HepG2 (cell line): Measurements from ENCODE around the gene TSC22D4. TPM values are rescaled to one million over a fixed set of nuclear protein-coding genes. Genes with fewer than 3 reads are reported as not detected.

Experiments
- MBD4 ChIP-seq: IDR thresholded peaks from 2 replicates; pipeline ENCODE4 v1.6.1; 2012; ENCODE audit warnings: low read length, inconsistent platforms, borderline replicate concordance
- MBNL3 ChIP-seq: fragments of 250-450 bp; sonication (Bioruptor Pico); conservative IDR thresholded peaks from 2 replicates; pipeline ENCODE4 v1.8.0; 2022; ENCODE audit warnings: mild to moderate bottlenecking, inconsistent platforms
- MED1 ChIP-seq: sonication (generic); formaldehyde crosslinking; IDR thresholded peaks from 2 replicates; pipeline ENCODE4 v1.4.0; 2020; ENCODE audit warnings: missing genetic modification reagents
- SNAI1 ChIP-seq: sonication (generic); formaldehyde crosslinking; IDR thresholded peaks from 2 replicates; pipeline ENCODE4 v1.5.0; 2020; ENCODE audit warnings: mild to moderate bottlenecking, missing genetic modification reagents, borderline replicate concordance
- ZNF841 ChIP-seq: sonication (generic); formaldehyde crosslinking; IDR thresholded peaks from 2 replicates; pipeline ENCODE4 v1.8.1; 2023; ENCODE audit warnings: missing genetic modification reagents, borderline replicate concordance
- polyA plus RNA-seq, 8 experiments: library from polyadenylated mRNA; depleted of rRNA in 3 of 8; stranded (reverse) in 7 of 8; unstranded in 1 of 8; fragments of >200 nt; fragmentation: Illumina TruSeq in 4 of 8; extraction: Trizol in 4 of 8; gene quantifications; 2 replicates each; pipeline versions ENCODE4 v1.2.1 to v1.2.3, GENCODE V29; 2011 to 2016; ENCODE audit warnings: low read depth in 4 of 8, missing spikeins in 1 of 8, mixed read lengths in 1 of 8; ENCODE audit not compliant: insufficient read depth in 1 of 8
- total RNA-seq, 5 experiments: library from RNA; depleted of rRNA; stranded (reverse); fragments of >200 nt; fragmentation: Illumina TruSeq; extraction: Trizol; gene quantifications; 2 replicates each; pipeline ENCODE4 v1.2.3, GENCODE V29; 2016; ENCODE audit warnings: low read depth in 1 of 5
- TF ChIP-seq, protein P1 (sequence below): sonication (generic); formaldehyde crosslinking; IDR thresholded peaks from 2 replicates; pipeline ENCODE4 v1.5.0; 2020; ENCODE audit warnings: mild to moderate bottlenecking, missing genetic modification reagents, borderline replicate concordance
- TF ChIP-seq, protein P2 (sequence below): sonication (generic); formaldehyde crosslinking; IDR thresholded peaks from 2 replicates; pipeline ENCODE4 v1.5.0; 2020; ENCODE audit warnings: missing genetic modification reagents
- TF ChIP-seq, protein P3 (sequence below): sonication (generic); formaldehyde crosslinking; IDR thresholded peaks from 2 replicates; pipeline ENCODE4 v1.4.0; 2020; ENCODE audit warnings: mild to moderate bottlenecking, missing genetic modification reagents, borderline replicate concordance

TSC22D4 gene
- total and polyA plus RNA-seq, 2 of the 13 experiments (the other 11 are each of a cell fraction or from before 2014, with no cell fraction given), result 7.7 to 8.7 TPM

DNA sequence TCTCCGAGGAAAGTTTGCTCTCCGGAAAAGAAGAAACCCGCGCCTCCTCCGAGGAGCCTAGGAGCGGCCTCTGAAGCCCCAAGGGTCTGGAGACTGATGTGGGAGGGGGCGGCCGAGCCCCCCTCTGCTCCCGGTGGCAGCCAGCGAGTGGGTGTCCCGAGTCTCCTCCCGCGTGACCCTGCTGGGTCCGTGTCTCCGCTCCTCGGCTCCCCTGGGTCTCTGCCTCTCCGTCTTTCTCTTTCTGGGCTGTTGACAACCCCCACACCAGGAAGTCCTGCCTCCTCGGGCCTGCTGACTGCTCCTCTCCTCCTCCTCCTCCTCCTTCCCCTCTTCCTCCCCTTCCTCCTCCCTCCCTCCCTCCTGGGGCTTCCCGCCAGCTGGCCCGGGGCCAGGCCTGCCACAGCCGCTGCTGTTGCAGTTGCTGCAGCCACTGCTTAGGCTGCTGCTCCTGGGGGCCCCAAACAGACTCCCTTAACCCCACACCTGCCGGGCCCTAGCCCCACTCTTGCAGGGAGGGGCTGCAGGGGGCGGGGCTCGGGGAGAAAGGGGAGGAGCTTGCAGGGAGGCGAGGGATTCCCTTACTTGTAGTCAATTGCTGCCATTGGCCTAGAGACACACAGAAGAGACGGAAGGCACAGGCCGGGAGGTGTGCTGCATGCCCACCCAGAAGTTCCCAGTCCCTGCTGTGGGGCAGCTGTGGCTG is at the start of gene TSC22D4 (continued):
- TF ChIP-seq, protein P1, sequence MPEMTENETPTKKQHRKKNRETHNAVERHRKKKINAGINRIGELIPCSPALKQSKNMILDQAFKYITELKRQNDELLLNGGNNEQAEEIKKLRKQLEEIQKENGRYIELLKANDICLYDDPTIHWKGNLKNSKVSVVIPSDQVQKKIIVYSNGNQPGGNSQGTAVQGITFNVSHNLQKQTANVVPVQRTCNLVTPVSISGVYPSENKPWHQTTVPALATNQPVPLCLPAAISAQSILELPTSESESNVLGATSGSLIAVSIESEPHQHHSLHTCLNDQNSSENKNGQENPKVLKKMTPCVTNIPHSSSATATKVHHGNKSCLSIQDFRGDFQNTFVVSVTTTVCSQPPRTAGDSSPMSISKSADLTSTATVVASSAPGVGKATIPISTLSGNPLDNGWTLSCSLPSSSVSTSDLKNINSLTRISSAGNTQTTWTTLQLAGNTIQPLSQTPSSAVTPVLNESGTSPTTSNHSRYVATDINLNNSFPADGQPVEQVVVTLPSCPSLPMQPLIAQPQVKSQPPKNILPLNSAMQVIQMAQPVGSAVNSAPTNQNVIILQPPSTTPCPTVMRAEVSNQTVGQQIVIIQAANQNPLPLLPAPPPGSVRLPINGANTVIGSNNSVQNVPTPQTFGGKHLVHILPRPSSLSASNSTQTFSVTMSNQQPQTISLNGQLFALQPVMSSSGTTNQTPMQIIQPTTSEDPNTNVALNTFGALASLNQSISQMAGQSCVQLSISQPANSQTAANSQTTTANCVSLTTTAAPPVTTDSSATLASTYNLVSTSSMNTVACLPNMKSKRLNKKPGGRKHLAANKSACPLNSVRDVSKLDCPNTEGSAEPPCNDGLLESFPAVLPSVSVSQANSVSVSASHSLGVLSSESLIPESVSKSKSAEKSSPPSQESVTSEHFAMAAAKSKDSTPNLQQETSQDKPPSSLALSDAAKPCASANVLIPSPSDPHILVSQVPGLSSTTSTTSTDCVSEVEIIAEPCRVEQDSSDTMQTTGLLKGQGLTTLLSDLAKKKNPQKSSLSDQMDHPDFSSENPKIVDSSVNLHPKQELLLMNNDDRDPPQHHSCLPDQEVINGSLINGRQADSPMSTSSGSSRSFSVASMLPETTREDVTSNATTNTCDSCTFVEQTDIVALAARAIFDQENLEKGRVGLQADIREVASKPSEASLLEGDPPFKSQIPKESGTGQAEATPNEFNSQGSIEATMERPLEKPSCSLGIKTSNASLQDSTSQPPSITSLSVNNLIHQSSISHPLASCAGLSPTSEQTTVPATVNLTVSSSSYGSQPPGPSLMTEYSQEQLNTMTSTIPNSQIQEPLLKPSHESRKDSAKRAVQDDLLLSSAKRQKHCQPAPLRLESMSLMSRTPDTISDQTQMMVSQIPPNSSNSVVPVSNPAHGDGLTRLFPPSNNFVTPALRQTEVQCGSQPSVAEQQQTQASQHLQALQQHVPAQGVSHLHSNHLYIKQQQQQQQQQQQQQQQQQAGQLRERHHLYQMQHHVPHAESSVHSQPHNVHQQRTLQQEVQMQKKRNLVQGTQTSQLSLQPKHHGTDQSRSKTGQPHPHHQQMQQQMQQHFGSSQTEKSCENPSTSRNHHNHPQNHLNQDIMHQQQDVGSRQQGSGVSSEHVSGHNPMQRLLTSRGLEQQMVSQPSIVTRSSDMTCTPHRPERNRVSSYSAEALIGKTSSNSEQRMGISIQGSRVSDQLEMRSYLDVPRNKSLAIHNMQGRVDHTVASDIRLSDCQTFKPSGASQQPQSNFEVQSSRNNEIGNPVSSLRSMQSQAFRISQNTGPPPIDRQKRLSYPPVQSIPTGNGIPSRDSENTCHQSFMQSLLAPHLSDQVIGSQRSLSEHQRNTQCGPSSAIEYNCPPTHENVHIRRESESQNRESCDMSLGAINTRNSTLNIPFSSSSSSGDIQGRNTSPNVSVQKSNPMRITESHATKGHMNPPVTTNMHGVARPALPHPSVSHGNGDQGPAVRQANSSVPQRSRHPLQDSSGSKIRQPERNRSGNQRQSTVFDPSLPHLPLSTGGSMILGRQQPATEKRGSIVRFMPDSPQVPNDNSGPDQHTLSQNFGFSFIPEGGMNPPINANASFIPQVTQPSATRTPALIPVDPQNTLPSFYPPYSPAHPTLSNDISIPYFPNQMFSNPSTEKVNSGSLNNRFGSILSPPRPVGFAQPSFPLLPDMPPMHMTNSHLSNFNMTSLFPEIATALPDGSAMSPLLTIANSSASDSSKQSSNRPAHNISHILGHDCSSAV (CRISPR knock-in tag), result 0 out of 2 replicates have a peak, but pooled peaks have one; percentile 47
- TF ChIP-seq, protein P2, sequence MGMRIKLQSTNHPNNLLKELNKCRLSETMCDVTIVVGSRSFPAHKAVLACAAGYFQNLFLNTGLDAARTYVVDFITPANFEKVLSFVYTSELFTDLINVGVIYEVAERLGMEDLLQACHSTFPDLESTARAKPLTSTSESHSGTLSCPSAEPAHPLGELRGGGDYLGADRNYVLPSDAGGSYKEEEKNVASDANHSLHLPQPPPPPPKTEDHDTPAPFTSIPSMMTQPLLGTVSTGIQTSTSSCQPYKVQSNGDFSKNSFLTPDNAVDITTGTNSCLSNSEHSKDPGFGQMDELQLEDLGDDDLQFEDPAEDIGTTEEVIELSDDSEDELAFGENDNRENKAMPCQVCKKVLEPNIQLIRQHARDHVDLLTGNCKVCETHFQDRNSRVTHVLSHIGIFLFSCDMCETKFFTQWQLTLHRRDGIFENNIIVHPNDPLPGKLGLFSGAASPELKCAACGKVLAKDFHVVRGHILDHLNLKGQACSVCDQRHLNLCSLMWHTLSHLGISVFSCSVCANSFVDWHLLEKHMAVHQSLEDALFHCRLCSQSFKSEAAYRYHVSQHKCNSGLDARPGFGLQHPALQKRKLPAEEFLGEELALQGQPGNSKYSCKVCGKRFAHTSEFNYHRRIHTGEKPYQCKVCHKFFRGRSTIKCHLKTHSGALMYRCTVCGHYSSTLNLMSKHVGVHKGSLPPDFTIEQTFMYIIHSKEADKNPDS (CRISPR knock-in tag), result no peak
- TF ChIP-seq MBNL3 (CRISPR knock-in tag) (no peak), ZNF841 (CRISPR knock-in tag) (no peak), MBD4 (no peak), MED1 (CRISPR knock-in tag) (no peak; the same call in 1 of the 2 replicates), SNAI1 (CRISPR knock-in tag) (peak; percentile 25; the same call in 1 of the 2 replicates)
- TF ChIP-seq, protein P3, sequence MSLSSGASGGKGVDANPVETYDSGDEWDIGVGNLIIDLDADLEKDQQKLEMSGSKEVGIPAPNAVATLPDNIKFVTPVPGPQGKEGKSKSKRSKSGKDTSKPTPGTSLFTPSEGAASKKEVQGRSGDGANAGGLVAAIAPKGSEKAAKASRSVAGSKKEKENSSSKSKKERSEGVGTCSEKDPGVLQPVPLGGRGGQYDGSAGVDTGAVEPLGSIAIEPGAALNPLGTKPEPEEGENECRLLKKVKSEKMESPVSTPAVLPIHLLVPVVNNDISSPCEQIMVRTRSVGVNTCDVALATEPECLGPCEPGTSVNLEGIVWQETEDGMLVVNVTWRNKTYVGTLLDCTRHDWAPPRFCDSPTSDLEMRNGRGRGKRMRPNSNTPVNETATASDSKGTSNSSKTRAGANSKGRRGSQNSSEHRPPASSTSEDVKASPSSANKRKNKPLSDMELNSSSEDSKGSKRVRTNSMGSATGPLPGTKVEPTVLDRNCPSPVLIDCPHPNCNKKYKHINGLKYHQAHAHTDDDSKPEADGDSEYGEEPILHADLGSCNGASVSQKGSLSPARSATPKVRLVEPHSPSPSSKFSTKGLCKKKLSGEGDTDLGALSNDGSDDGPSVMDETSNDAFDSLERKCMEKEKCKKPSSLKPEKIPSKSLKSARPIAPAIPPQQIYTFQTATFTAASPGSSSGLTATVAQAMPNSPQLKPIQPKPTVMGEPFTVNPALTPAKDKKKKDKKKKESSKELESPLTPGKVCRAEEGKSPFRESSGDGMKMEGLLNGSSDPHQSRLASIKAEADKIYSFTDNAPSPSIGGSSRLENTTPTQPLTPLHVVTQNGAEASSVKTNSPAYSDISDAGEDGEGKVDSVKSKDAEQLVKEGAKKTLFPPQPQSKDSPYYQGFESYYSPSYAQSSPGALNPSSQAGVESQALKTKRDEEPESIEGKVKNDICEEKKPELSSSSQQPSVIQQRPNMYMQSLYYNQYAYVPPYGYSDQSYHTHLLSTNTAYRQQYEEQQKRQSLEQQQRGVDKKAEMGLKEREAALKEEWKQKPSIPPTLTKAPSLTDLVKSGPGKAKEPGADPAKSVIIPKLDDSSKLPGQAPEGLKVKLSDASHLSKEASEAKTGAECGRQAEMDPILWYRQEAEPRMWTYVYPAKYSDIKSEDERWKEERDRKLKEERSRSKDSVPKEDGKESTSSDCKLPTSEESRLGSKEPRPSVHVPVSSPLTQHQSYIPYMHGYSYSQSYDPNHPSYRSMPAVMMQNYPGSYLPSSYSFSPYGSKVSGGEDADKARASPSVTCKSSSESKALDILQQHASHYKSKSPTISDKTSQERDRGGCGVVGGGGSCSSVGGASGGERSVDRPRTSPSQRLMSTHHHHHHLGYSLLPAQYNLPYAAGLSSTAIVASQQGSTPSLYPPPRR (CRISPR knock-in tag), result no peak
